WTC11 (cell line): Measurements from ENCODE around the gene KCNK16.

Source experiments
- ESRRA ChIP-seq: sonication (generic); formaldehyde crosslinking; IDR thresholded peaks from 2 replicates; pipeline ENCODE4 v1.8.1; 2022; ENCODE audit warnings: mild to moderate bottlenecking, missing genetic modification reagents, borderline replicate concordance
- MXD4 ChIP-seq: fragments of 250-450 bp; sonication (Bioruptor Pico); IDR thresholded peaks from 2 replicates; pipeline ENCODE4 v1.8.0; 2021; ENCODE audit warnings: mild to moderate bottlenecking, moderate library complexity, borderline replicate concordance
- NFYB ChIP-seq: sonication (generic); formaldehyde crosslinking; conservative IDR thresholded peaks from 2 replicates; pipeline ENCODE4 v1.8.0; 2022; ENCODE audit warnings: low read depth, missing genetic modification reagents
- SP1 ChIP-seq: sonication (generic); formaldehyde crosslinking; conservative IDR thresholded peaks from 2 replicates; pipeline ENCODE4 v1.8.1; 2022; ENCODE audit warnings: missing genetic modification reagents
- ZNF416 ChIP-seq: fragments of 250-450 bp; sonication (Bioruptor Pico); IDR thresholded peaks from 2 replicates; pipeline ENCODE4 v1.9.0; 2021; ENCODE audit warnings: mild to moderate bottlenecking, inconsistent platforms
- TF ChIP-seq, protein P1 (sequence below): sonication (generic); formaldehyde crosslinking; IDR thresholded peaks from 2 replicates; pipeline ENCODE4 v1.8.0; 2022; ENCODE audit warnings: mild to moderate bottlenecking, missing genetic modification reagents
- TF ChIP-seq, protein P2 (sequence below): sonication (generic); formaldehyde crosslinking; conservative IDR thresholded peaks from 2 replicates; pipeline ENCODE4 v1.8.1; 2023; ENCODE audit warnings: mild to moderate bottlenecking, low read depth, missing genetic modification reagents, moderate library complexity
- TF ChIP-seq, protein P3 (sequence below): sonication (generic); formaldehyde crosslinking; IDR thresholded peaks from 2 replicates; pipeline ENCODE4 v1.8.1; 2022; ENCODE audit warnings: mild to moderate bottlenecking, missing genetic modification reagents, moderate library complexity, borderline replicate concordance
- TF ChIP-seq, protein P4 (sequence below): sonication (generic); formaldehyde crosslinking; IDR thresholded peaks from 2 replicates; pipeline ENCODE4 v1.8.1; 2022; ENCODE audit warnings: mild to moderate bottlenecking, moderate library complexity, missing genetic modification reagents
- TF ChIP-seq, protein P5 (sequence below): fragments of 200-600 bp; IDR thresholded peaks from 2 replicates; pipeline ENCODE4 v1.8.0; 2022; ENCODE audit warnings: antibody characterized with exemption
- TF ChIP-seq, protein P6 (sequence below): sonication (generic); formaldehyde crosslinking; IDR thresholded peaks from 2 replicates; pipeline ENCODE4 v1.8.1; 2023; ENCODE audit warnings: mild to moderate bottlenecking, missing genetic modification reagents
- TF ChIP-seq, protein P7 (sequence below): sonication (generic); formaldehyde crosslinking; IDR thresholded peaks from 2 replicates; pipeline ENCODE4 v1.8.1; 2023; ENCODE audit warnings: mild to moderate bottlenecking, moderate library complexity, missing genetic modification reagents
- TF ChIP-seq, protein P8 (sequence below): sonication (generic); formaldehyde crosslinking; IDR thresholded peaks from 2 replicates; pipeline ENCODE4 v1.8.0; 2022; ENCODE audit warnings: missing genetic modification reagents

DNA sequence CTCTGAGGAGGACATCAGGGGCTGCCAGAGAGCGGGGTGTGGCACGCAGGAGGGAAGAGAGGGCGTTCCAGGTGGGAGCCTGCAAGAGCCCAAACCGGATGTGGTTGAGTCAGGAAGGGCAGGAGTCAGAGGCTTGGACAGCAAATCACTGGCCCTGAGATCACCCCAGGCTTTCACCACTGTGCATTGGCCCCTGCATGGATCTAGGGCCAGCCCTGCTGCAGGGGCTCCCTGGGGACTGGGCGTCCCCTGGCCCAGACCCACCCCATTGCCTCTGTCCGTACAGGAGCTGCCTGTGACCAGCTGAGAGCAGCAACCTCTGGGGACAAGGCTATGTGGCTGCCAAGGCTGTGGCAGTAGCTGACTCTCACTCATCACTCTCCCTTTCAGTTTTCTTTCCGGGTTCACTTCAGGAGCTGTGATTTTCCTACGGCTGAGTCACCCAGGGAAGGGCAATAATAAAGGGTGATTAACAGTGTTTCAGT, 42.2 kb downstream of the KCNK16 start:
- TF ChIP-seq, protein P1, sequence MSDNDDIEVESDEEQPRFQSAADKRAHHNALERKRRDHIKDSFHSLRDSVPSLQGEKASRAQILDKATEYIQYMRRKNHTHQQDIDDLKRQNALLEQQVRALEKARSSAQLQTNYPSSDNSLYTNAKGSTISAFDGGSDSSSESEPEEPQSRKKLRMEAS (CRISPR knock-in tag) = no peak
- TF ChIP-seq, protein P2, sequence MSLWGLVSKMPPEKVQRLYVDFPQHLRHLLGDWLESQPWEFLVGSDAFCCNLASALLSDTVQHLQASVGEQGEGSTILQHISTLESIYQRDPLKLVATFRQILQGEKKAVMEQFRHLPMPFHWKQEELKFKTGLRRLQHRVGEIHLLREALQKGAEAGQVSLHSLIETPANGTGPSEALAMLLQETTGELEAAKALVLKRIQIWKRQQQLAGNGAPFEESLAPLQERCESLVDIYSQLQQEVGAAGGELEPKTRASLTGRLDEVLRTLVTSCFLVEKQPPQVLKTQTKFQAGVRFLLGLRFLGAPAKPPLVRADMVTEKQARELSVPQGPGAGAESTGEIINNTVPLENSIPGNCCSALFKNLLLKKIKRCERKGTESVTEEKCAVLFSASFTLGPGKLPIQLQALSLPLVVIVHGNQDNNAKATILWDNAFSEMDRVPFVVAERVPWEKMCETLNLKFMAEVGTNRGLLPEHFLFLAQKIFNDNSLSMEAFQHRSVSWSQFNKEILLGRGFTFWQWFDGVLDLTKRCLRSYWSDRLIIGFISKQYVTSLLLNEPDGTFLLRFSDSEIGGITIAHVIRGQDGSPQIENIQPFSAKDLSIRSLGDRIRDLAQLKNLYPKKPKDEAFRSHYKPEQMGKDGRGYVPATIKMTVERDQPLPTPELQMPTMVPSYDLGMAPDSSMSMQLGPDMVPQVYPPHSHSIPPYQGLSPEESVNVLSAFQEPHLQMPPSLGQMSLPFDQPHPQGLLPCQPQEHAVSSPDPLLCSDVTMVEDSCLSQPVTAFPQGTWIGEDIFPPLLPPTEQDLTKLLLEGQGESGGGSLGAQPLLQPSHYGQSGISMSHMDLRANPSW (CRISPR knock-in tag) = no peak
- TF ChIP-seq, protein P3, sequence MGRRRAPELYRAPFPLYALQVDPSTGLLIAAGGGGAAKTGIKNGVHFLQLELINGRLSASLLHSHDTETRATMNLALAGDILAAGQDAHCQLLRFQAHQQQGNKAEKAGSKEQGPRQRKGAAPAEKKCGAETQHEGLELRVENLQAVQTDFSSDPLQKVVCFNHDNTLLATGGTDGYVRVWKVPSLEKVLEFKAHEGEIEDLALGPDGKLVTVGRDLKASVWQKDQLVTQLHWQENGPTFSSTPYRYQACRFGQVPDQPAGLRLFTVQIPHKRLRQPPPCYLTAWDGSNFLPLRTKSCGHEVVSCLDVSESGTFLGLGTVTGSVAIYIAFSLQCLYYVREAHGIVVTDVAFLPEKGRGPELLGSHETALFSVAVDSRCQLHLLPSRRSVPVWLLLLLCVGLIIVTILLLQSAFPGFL (CRISPR knock-in tag) = no peak
- TF ChIP-seq, protein P4, sequence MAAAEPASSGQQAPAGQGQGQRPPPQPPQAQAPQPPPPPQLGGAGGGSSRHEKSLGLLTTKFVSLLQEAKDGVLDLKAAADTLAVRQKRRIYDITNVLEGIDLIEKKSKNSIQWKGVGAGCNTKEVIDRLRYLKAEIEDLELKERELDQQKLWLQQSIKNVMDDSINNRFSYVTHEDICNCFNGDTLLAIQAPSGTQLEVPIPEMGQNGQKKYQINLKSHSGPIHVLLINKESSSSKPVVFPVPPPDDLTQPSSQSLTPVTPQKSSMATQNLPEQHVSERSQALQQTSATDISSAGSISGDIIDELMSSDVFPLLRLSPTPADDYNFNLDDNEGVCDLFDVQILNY (CRISPR knock-in tag) = no peak
- TF ChIP-seq, protein P5, sequence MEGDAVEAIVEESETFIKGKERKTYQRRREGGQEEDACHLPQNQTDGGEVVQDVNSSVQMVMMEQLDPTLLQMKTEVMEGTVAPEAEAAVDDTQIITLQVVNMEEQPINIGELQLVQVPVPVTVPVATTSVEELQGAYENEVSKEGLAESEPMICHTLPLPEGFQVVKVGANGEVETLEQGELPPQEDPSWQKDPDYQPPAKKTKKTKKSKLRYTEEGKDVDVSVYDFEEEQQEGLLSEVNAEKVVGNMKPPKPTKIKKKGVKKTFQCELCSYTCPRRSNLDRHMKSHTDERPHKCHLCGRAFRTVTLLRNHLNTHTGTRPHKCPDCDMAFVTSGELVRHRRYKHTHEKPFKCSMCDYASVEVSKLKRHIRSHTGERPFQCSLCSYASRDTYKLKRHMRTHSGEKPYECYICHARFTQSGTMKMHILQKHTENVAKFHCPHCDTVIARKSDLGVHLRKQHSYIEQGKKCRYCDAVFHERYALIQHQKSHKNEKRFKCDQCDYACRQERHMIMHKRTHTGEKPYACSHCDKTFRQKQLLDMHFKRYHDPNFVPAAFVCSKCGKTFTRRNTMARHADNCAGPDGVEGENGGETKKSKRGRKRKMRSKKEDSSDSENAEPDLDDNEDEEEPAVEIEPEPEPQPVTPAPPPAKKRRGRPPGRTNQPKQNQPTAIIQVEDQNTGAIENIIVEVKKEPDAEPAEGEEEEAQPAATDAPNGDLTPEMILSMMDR = no peak
- TF ChIP-seq ESRRA (CRISPR knock-in tag) (no peak), SP1 (CRISPR knock-in tag) (no peak), NFYB (CRISPR knock-in tag) (no peak), ZNF416 (CRISPR knock-in tag) (no peak), MXD4 (CRISPR knock-in tag) (no peak)
- TF ChIP-seq, protein P6, sequence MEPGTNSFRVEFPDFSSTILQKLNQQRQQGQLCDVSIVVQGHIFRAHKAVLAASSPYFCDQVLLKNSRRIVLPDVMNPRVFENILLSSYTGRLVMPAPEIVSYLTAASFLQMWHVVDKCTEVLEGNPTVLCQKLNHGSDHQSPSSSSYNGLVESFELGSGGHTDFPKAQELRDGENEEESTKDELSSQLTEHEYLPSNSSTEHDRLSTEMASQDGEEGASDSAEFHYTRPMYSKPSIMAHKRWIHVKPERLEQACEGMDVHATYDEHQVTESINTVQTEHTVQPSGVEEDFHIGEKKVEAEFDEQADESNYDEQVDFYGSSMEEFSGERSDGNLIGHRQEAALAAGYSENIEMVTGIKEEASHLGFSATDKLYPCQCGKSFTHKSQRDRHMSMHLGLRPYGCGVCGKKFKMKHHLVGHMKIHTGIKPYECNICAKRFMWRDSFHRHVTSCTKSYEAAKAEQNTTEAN = no peak
- TF ChIP-seq, protein P7, sequence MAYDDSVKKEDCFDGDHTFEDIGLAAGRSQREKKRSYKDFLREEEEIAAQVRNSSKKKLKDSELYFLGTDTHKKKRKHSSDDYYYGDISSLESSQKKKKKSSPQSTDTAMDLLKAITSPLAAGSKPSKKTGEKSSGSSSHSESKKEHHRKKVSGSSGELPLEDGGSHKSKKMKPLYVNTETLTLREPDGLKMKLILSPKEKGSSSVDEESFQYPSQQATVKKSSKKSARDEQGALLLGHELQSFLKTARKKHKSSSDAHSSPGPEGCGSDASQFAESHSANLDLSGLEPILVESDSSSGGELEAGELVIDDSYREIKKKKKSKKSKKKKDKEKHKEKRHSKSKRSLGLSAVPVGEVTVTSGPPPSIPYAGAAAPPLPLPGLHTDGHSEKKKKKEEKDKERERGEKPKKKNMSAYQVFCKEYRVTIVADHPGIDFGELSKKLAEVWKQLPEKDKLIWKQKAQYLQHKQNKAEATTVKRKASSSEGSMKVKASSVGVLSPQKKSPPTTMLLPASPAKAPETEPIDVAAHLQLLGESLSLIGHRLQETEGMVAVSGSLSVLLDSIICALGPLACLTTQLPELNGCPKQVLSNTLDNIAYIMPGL (CRISPR knock-in tag) = no peak
- TF ChIP-seq, protein P8, sequence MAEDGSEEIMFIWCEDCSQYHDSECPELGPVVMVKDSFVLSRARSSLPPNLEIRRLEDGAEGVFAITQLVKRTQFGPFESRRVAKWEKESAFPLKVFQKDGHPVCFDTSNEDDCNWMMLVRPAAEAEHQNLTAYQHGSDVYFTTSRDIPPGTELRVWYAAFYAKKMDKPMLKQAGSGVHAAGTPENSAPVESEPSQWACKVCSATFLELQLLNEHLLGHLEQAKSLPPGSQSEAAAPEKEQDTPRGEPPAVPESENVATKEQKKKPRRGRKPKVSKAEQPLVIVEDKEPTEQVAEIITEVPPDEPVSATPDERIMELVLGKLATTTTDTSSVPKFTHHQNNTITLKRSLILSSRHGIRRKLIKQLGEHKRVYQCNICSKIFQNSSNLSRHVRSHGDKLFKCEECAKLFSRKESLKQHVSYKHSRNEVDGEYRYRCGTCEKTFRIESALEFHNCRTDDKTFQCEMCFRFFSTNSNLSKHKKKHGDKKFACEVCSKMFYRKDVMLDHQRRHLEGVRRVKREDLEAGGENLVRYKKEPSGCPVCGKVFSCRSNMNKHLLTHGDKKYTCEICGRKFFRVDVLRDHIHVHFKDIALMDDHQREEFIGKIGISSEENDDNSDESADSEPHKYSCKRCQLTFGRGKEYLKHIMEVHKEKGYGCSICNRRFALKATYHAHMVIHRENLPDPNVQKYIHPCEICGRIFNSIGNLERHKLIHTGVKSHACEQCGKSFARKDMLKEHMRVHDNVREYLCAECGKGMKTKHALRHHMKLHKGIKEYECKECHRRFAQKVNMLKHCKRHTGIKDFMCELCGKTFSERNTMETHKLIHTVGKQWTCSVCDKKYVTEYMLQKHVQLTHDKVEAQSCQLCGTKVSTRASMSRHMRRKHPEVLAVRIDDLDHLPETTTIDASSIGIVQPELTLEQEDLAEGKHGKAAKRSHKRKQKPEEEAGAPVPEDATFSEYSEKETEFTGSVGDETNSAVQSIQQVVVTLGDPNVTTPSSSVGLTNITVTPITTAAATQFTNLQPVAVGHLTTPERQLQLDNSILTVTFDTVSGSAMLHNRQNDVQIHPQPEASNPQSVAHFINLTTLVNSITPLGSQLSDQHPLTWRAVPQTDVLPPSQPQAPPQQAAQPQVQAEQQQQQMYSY (CRISPR knock-in tag) = no peak
